CD14-positive monocyte (primary cell): ENCODE measurements around the gene VSIG8. TPM values are rescaled to one million over a fixed set of nuclear protein-coding genes. Genes with fewer than 3 reads are reported as not detected.

Source experiments
- DNase-seq, 3 donors: peaks; one replicate each; pipeline ENCODE4 v3.0.0-alpha.2; 2011 to 2022
- H2AFZ ChIP-seq: 2 replicates; pipeline ENCODE4 v1.6.0; 2012; ENCODE audit warnings: mild to moderate bottlenecking, low read depth, low read length, inconsistent platforms; ENCODE audit not compliant: insufficient read depth, poor library complexity, severe bottlenecking
- H3K27ac ChIP-seq, 2 donors: 1 replicate in 1 of 2; 2 replicates in 1 of 2; pipeline ENCODE4 v1.5.1; 2012 to 2013; ENCODE audit warnings: low read length in 2 of 2, control low read depth in 1 of 2, inconsistent platforms in 1 of 2, low read depth in 1 of 2, mild to moderate bottlenecking in 1 of 2
- H3K27me3 ChIP-seq, 2 donors: one replicate each; pipeline versions ENCODE4 v1.6.0 to v1.6.1; 2011 to 2013; ENCODE audit warnings: low read length in 2 of 2; ENCODE audit not compliant: control insufficient read depth in 2 of 2, insufficient read depth in 2 of 2
- H3K36me3 ChIP-seq, 2 donors: replicated peaks in 1 of 2; 1 replicate in 1 of 2; 2 replicates in 1 of 2; pipeline versions ENCODE4 v1.5.1 to v1.6.1; 2012 to 2013; ENCODE audit warnings: low read length in 2 of 2, control low read depth in 1 of 2, inconsistent platforms in 1 of 2, mild to moderate bottlenecking in 1 of 2; ENCODE audit not compliant: insufficient read depth in 2 of 2, control insufficient read depth in 1 of 2
- H3K4me1 ChIP-seq, 2 donors: 1 replicate in 1 of 2; 2 replicates in 1 of 2; pipeline versions ENCODE4 v1.5.1 to v1.6.1; 2012 to 2013; ENCODE audit warnings: low read length in 2 of 2, control low read depth in 1 of 2, inconsistent platforms in 1 of 2, mild to moderate bottlenecking in 1 of 2, moderate library complexity in 1 of 2; ENCODE audit not compliant: insufficient read depth in 2 of 2, control insufficient read depth in 1 of 2
- H3K4me2 ChIP-seq: replicated peaks from 2 replicates; pipeline ENCODE3; 2012; ENCODE audit warnings: low read length, moderate library complexity, mild to moderate bottlenecking; ENCODE audit not compliant: poor library complexity, severe bottlenecking; ENCODE audit errors: extremely low read depth
- H3K4me3 ChIP-seq, 3 experiments: fragments of 200-600 bp in 1 of 3; sonication (generic) in 1 of 3; replicated peaks in 1 of 3; 1 replicate in 2 of 3; 2 replicates in 1 of 3; pipeline ENCODE4 v1.5.1; 2011 to 2013; ENCODE audit warnings: low read length in 3 of 3, mild to moderate bottlenecking in 3 of 3, control low read depth in 2 of 3, low read depth in 2 of 3, inconsistent platforms in 1 of 3, moderate library complexity in 1 of 3
- H3K79me2 ChIP-seq: 2 replicates; pipeline ENCODE4 v1.6.0; 2012; ENCODE audit warnings: mild to moderate bottlenecking, control low read depth, inconsistent platforms, low read length, moderate library complexity; ENCODE audit not compliant: insufficient read depth
- H3K9ac ChIP-seq: 2 replicates; pipeline ENCODE4 v1.6.0; 2017; ENCODE audit warnings: low read length, mild to moderate bottlenecking; ENCODE audit not compliant: insufficient read depth, poor library complexity, severe bottlenecking
- H3K9me3 ChIP-seq, 2 donors: replicated peaks in 1 of 2; 1 replicate in 1 of 2; 2 replicates in 1 of 2; pipeline versions ENCODE4 v1.5.1 to v1.6.1; 2012 to 2013; ENCODE audit warnings: low read length in 2 of 2, control low read depth in 1 of 2; ENCODE audit not compliant: control insufficient read depth in 1 of 2, insufficient read depth in 1 of 2
- H4K20me1 ChIP-seq: 2 replicates; pipeline ENCODE4 v1.6.0; 2012; ENCODE audit warnings: mild to moderate bottlenecking, low read length, control low read depth, moderate library complexity; ENCODE audit not compliant: insufficient read depth
- H3K27ac Mint-ChIP-seq, 7 donors: one replicate each; pipeline ENCODE4 v1.8.0; 2020; ENCODE audit warnings: mild to moderate bottlenecking in 7 of 7, mixed read lengths in 7 of 7, moderate library complexity in 6 of 7, inconsistent platforms in 2 of 7
- H3K27me3 Mint-ChIP-seq, 3 donors: one replicate each; pipeline ENCODE4 v1.8.0; 2021 to 2022; ENCODE audit warnings: low read depth in 3 of 3, mild to moderate bottlenecking in 3 of 3, mixed read lengths in 3 of 3, moderate library complexity in 3 of 3, inconsistent platforms in 1 of 3
- H3K36me3 Mint-ChIP-seq, 2 donors: one replicate each; pipeline ENCODE4 v1.8.0; 2020; ENCODE audit warnings: mixed read lengths in 2 of 2, inconsistent platforms in 1 of 2, mild to moderate bottlenecking in 1 of 2
- H3K4me1 Mint-ChIP-seq: one replicate; pipeline ENCODE4 v1.8.0; 2020; ENCODE audit warnings: mild to moderate bottlenecking, mixed read lengths
- H3K4me3 Mint-ChIP-seq, 2 donors: one replicate each; pipeline ENCODE4 v1.8.0; 2020; ENCODE audit warnings: mild to moderate bottlenecking in 2 of 2, mixed read lengths in 2 of 2, moderate library complexity in 1 of 2
- H3K9me3 Mint-ChIP-seq, 7 donors: one replicate each; pipeline ENCODE4 v1.8.0; 2020 to 2022; ENCODE audit warnings: mixed read lengths in 7 of 7, mild to moderate bottlenecking in 6 of 7, moderate library complexity in 6 of 7, inconsistent platforms in 2 of 7
- WGBS: methylation state at CpG from one replicate; pipeline ENCODE4 v1.1.5; 2013; ENCODE audit warnings: missing lambda C conversion rate; ENCODE audit not compliant: insufficient coverage; 5-methylcytosine and 5-hydroxymethylcytosine counted together
- intact Hi-C, 2 donors: fragments of 100-400 bp; cut with micrococcal nuclease; formaldehyde crosslinking; loops; one replicate each; pipeline versions ENCODE4 v1.15.0 to v1.15.1; 2023
- polyA plus RNA-seq, 3 donors: library from polyadenylated mRNA; depleted of rRNA in 1 of 3; unstranded in 2 of 3; stranded (reverse) in 1 of 3; fragments of 300-500 nt in 2 of 3; fragments of >200 nt in 1 of 3; fragmentation: Illumina TruSeq in 2 of 3; gene quantifications; 1 replicate in 2 of 3; 2 replicates in 1 of 3; pipeline ENCODE4 v1.2.3, GENCODE V29; 2012 to 2021
- TF ChIP-seq, protein P1 (sequence below): fragments of 200-600 bp; IDR thresholded peaks from one replicate; pipeline ENCODE4 v1.8.0; 2022; ENCODE audit warnings: antibody characterized with exemption, mild to moderate bottlenecking

VSIG8 gene
- polyA plus RNA-seq, 3 donors: 0.04 TPM; not detected in 2

DNA sequence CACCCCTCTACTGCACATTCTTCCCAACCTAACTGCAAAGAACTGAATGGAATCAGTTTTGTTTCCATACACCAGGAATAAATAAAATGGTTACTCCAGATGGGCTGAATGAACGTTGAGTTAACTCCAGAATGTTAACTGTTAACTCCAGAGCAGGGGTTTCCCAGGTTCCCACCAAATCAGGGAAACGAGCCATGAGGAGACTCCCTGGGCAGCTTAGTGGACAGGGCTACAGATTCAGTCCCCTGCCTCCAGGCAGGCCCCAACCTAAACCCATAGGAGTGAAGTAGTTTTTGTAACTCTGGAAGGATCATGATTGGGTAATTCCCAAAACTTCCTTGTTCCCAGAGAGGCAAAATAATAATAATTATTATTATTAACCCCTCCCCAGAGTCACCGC is 14.1 kb downstream of the VSIG8 start:
- H3K27me3 ChIP-seq: peaks cover 0 to 3% of the 10 kb centered on the region in 2 donors
- 80% methylated on average over 1 of the region's 3 CpGs for WGBS
- DNase-seq: no peak
- no peaks in the 10 kb centered on the region for H3K36me3 ChIP-seq
- Mint-ChIP-seq H3K4me1 (peaks cover 23% of the 10 kb centered on the region), H3K9me3 (no peaks in the 10 kb centered on the region), H3K27ac (peak overlapping the region in 1 of 7 donors; percentile 1), H3K36me3 (no peaks in the 10 kb centered on the region), H3K27me3 (peaks cover 2 to 11% (median 2%) of the 10 kb centered on the region in 3 donors), H3K4me3 (no peak overlapping the region)
- no peak overlapping the region for H3K9ac ChIP-seq
- no peak overlapping the region for H3K4me3 ChIP-seq
- H3K27ac ChIP-seq: no peak overlapping the region
- TF ChIP-seq, protein P1, sequence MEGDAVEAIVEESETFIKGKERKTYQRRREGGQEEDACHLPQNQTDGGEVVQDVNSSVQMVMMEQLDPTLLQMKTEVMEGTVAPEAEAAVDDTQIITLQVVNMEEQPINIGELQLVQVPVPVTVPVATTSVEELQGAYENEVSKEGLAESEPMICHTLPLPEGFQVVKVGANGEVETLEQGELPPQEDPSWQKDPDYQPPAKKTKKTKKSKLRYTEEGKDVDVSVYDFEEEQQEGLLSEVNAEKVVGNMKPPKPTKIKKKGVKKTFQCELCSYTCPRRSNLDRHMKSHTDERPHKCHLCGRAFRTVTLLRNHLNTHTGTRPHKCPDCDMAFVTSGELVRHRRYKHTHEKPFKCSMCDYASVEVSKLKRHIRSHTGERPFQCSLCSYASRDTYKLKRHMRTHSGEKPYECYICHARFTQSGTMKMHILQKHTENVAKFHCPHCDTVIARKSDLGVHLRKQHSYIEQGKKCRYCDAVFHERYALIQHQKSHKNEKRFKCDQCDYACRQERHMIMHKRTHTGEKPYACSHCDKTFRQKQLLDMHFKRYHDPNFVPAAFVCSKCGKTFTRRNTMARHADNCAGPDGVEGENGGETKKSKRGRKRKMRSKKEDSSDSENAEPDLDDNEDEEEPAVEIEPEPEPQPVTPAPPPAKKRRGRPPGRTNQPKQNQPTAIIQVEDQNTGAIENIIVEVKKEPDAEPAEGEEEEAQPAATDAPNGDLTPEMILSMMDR: no peak
- no peaks in the 10 kb centered on the region for H3K79me2 ChIP-seq
- intact Hi-C loops: no loop called here
- no peaks in the 10 kb centered on the region for H4K20me1 ChIP-seq
- peaks cover 17 to 21% of the 10 kb centered on the region in 2 donors for H3K4me1 ChIP-seq
- no peak overlapping the region for H3K4me2 ChIP-seq
- no peak overlapping the region for H2AFZ ChIP-seq
- no peaks in the 10 kb centered on the region for H3K9me3 ChIP-seq

DNA sequence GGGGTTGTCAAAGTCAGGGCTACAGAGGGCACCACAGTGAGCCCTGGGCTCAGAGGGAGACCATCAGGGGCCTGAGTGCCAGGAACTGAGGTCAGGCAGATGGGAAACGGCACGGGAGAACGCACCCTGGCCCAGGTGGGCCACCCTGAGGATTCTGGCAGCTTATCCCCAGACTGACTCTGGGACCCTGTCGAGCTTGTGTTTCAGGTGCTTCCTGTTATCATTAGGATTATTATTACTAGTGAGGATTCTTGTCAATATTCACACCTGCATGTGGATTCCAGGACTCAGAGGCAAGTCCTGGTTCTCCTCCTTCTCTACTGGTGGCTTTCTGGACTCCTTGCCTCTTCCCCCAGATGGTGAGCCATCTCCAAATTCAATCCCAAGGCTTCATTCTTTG is 15.2 kb downstream of the VSIG8 start:
- Histone ChIP-seq H3K4me3 (no peak overlapping the region), H2AFZ (no peak overlapping the region), H3K36me3 (no peaks in the 10 kb centered on the region), H3K9me3 (no peaks in the 10 kb centered on the region), H3K4me2 (no peak overlapping the region), H3K27ac (no peak overlapping the region), H3K79me2 (no peaks in the 10 kb centered on the region), H3K4me1 (peaks cover 17 to 21% of the 10 kb centered on the region in 2 donors), H4K20me1 (no peaks in the 10 kb centered on the region), H3K9ac (no peak overlapping the region), H3K27me3 (no peaks in the 10 kb centered on the region)
- H3K36me3 Mint-ChIP-seq: no peaks in the 10 kb centered on the region
- peaks cover 23% of the 10 kb centered on the region for H3K4me1 Mint-ChIP-seq
- TF ChIP-seq, protein P1: no peak
- WGBS: 90% methylated on average over 3 of the region's 4 CpGs
- H3K27me3 Mint-ChIP-seq: peaks cover 2 to 9% (median 2%) of the 10 kb centered on the region in 3 donors
- H3K27ac Mint-ChIP-seq: no peak overlapping the region
- no peak for DNase-seq
- no peak overlapping the region for H3K4me3 Mint-ChIP-seq
- intact Hi-C loops: no loop called here
- H3K9me3 Mint-ChIP-seq: no peaks in the 10 kb centered on the region
